NCI-H774 (cell line): ENCODE results near the gene OR12D2.
"Not testable (repeated sequence)": the region's sequence is repeated elsewhere in the genome, so short reads cannot be mapped to it uniquely, and the experiment has no call there.

Experiments used
- DNase-seq: peaks from one replicate; lab custom pipeline; 2025; lab: John Stamatoyannopoulos, UW

Gene OR12D2, protein sequence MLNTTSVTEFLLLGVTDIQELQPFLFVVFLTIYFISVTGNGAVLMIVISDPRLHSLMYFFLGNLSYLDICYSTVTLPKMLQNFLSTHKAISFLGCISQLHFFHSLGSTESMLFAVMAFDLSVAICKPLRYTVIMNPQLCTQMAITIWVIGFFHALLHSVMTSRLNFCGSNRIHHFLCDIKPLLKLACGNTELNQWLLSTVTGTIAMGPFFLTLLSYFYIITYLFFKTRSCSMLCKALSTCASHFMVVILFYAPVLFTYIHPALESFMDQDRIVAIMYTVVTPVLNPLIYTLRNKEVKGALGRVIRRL

DNA sequence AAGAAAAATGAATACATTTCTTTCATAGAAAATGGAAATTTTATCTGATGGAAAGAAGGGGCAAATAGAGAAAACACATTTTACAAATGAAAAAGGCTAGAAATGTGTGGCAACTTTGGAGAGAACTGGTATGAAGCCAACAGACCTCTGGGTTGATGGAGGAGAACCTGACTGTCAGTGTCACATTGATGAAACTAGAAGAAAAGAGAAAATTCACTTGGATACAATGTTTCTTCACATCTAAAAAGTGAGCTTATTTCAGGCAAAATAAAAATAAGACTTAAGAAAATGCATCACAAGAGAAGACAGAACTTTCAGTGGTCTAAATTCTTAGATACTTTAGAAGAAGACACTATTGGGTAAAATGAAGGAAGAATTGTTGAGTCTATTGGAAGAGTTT, at the start of gene OR12D2:
Gene OR12D2, plus strand, starts transcription at position 301 of the 400 bp plus-strand sequence. CDS start 1,069 bp downstream, outside the sequence.
- DNase-seq = no peak

GRCh38 chr6:29349348-29349747, 46.1 kb upstream of the OR12D2 start:
- DNase-seq = not testable (repeated sequence)

DNA sequence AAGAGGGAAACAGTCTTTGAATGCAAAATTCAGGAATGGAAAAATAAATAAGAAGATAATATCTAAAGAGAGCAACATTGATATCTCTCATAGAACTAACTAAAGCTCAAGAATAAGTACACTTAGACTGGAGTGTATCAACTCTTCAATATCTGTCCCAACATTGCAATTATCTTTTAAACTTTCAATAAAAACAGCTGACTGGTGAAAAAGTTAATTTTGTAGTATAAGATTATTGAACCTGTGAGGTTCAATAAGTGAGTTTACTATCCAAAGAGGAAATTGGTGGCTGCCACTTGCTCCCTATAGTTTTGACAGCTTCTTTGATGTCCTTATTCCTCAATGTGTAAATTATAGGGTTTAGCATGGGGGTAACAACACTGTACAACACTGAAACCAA, 40.5 kb upstream of the OR12D2 start:
- DNase-seq = no peak

DNA sequence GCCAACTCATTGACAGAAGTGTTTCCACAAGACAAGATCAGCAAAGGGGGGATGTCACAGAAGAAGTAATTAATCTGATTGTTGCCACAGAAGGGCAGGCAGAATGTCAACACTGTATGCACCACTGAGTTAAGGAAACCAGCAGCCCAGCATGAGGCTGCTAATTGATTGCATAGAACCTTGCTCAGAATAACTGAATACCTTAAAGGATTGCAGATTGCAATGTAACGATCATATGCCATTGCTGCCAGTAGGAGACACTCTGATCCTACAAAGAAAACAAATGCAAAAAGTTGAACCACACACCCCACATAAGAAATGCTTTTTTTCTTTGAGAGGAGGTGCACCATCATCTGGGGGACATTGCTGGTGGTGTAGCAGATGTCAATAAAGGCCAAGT, 39.8 kb upstream of the OR12D2 start:
- no peak for DNase-seq

DNA sequence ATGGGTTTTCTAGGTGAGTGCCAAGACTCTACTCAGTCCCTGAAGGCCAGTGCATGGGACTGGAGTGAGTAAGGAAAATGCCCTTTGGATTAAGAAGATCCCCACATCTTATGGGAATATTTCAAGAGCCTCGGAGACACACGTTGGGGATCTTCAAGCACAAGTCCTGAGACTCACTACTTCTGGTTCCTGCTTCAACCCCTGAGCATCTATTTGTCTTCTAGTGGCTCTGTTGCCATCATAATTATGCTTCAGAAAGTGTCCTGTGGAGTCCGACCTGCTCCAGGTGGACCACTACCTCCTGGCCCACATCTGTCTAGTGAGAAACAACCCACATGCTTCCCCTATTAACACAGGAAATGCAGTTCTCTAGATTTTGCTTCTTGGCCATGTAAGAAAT, 26.7 kb upstream of the OR12D2 start, which contains the start of gene OR5V1:
Gene OR5V1, minus strand, starts transcription at position 101 of the 400 bp plus-strand sequence. CDS start 12,670 bp downstream, outside the sequence.
- no peak for DNase-seq

DNA sequence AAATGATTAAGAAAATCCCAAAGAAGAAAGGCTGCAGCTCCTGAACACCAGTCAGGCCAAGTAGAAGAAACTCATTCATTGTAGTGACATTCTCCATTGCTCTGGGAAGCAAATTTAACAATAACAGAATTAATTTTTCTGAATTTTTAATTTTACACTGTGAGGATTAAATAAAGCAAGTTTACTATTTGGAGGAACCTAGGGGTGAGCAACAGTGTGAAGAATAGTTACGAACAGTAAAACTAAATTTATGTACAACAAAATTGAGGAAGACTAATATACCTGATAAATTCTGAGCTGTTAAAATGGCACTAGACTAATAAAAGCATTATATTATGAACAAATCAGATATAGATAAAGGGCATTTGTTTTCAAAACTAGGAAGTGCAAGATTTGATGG, 20.2 kb upstream of the OR12D2 start, which contains the start of gene OR12D3:
Gene OR12D3, minus strand, starts transcription at position 101 of the 400 bp plus-strand sequence. Its CDS starts 4 bp downstream, at position 97.
- DNase-seq = no peak

DNA sequence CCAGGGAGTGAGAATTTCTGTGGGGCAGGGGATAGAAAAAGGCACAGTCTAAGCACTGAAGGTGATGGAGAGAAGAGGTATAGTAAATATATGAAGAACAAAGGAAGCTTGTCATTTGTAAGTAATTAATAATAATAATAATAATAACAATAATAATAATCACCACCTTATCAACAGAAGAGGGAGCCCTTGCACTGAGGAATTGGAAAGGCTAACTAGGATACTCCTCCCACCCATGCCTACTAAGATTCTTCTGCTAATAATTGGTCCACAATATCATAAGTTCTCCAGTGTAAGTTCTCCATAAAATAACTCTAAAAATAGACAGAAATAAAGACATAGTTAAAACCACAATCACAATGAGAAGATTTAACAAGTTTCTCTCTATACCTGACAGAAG, 19.4 kb upstream of the OR12D2 start:
- no peak for DNase-seq

DNA sequence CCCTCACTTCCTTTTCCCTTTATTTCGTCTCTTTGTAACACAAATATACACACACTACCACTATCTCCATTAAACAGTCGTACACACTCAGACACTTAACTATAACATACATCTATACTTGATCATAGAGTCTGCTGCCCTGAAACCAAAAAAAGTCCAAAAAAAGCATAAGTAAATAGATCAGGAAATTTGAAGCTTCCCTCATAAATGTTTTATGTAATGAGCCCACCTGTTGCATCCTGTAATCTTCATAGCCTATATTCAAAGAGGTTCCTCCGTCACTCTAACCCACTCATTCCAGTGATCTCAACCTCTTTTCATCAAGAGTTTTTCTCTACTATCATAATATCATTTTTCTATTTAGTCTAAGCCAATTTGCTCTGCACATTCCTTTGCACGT, 6.9 kb upstream of the OR12D2 start:
- DNase-seq = no peak

GRCh38 chr6:29399525-29399924, 4.1 kb downstream of the OR12D2 start:
- DNase-seq = no peak

DNA sequence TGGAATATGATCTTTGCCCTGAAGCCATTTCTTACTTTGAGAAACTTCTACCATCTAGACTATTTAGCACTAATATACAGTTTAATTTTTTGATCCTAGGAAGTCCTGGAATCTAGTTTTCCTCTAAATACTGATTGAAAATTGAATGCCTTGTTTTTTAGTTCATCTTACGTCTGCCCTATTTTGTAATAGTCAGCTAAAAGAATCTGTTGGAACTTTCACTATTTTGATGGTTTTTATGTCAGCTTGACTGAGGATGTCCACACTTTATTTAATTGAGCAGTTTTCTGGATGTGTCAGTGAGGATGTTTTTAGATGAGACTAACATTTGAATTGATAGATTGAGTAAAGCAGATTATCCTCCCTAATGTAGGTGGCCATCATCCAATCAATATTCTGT, 8.4 kb downstream of the OR12D2 start:
- no peak for DNase-seq

DNA sequence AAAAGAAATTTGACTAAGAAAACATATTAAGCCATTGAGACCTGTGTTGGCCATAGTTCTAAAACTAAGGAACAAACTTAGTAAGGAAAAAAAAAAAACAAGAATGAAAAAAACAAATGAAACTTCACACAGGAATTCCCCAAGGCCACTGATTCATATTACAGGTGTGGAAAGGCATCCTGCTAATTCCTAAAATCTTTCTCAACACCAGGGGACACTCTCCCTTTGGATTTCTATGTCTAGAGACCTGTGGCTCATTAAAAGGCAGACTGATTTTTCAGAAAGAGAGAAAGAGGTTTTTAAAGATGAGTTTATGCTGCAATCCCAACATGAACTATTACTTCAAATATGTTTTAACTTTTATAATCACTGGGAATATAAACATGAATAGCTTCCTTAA, 19.2 kb downstream of the OR12D2 start, which contains the start of gene OR12D1:
Gene OR12D1, plus strand, starts transcription at position 341 of the 400 bp plus-strand sequence.
- no peak for DNase-seq

- no peak for DNase-seq
These were observed 24.1 kb downstream of the OR12D2 start for GRCh38 chr6:29419516-29419915.

DNA sequence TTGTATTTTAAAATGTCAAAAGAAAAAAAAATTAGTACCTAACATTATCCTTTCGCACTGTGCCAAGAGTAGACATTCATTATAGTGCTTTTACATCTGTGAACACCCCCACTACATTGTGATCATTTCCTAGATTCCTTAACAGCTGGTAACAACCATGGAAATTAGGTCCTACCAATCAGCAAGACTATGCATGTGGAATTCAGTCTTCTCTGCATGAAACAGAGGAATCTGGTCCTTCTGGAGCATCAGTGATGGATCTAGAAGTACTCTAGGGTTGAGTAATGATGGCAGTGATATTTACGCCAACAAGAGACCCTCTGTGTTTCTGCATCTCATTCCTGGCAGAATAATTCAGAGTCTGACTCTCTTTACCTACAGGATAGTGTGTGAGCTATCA, 28.7 kb downstream of the OR12D2 start:
- DNase-seq = no peak

- DNase-seq = no peak
These were observed 29.1 kb downstream of the OR12D2 start for GRCh38 chr6:29424575-29424974.

GRCh38 chr6:29425075-29425474, 29.6 kb downstream of the OR12D2 start:
- DNase-seq = no peak

GRCh38 chr6:29426654-29427053, 31.2 kb downstream of the OR12D2 start:
- DNase-seq = no peak

DNA sequence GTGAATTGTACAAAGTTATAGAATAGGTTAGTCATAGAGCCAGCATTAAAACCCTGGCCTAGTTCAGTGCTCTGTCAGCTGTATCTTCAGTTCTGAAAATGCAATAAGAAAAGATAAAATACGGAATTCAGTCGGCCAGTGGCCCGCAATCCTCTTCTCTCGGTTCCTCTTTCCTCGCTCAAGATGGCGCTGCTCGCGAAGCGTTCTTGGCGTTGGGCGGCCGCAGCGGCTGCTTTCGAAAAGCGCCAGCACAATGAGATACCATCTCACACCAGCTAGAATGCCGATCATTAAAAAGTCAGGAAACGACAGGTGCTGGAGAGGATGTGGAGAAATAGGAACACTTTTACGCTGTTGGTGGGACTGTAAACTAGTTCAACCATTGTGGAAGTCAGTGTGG, 41.3 kb downstream of the OR12D2 start:
- not testable (repeated sequence) for DNase-seq

GRCh38 chr6:29439006-29439405, 43.6 kb downstream of the OR12D2 start, which contains the start of gene OR10C1:
Gene OR10C1, plus strand, starts transcription at chr6:29439306. Its CDS starts 710 bp downstream, at chr6:29440016.
- DNase-seq = no peak

DNA sequence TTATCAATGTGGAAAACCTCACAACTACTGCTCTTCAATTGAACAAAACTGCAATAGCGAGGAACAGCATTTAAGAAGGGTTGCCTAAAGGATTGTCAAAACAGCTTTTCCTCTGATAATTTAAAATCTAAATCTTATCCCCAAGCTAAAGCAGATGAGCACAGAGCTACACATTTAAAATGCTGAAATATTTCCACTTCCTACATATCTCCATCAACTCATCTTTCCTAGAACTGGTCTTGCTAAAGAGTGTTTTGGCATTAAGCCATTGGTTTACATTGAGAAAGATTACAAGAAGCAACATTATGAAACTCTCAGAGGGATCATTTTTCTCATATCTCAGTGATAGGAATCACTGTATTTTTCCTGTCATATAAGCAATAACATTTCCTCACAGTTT, 47.3 kb downstream of the OR12D2 start:
- DNase-seq = no peak

DNA sequence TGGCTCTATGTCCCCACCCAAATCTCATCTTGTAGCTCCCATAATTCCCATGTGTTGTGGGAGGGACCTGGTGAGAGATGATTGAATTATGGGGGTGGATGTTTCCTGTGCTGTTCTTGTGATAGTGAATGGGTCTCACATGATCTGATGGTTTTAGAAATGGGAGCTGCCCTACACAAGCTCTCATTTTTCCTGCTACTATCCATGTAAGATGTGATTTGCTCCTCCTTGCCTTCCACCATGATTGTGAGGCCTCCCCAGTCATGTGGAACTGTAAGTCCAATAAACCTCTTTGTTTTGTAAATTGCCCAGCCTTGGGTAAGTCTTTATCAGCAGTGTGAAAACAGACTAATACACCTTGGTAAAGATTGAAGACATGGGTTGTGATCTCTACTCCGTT, 48.6 kb downstream of the OR12D2 start:
- not testable (repeated sequence) for DNase-seq
